Activated T-cell treated with anti-CD3 and anti-CD28 coated beads, Interleukin-2, amount 50 U/mL, for 72 hours (primary cell): ENCODE data around the gene ZNF136. TPM values are rescaled to one million over a fixed set of nuclear protein-coding genes. Genes with fewer than 3 reads are reported as not detected.

ENCODE experiments used
- ATAC-seq, 2 donors: fragments of 150-1000 bp; cut with Tn5 transposase; replicated peaks in 1 of 2; 2 replicates each; pipeline ENCODE4 v1.10.0; 2021; ENCODE audit warnings: moderate library complexity in 2 of 2, mild to moderate bottlenecking in 1 of 2
- DNase-seq, 2 donors: peaks; one replicate each; pipeline ENCODE4 v3.0.0; 2021 to 2022; ENCODE audit warnings: mixed read lengths in 1 of 2
- H3K27ac Mint-ChIP-seq: one replicate; pipeline ENCODE4 v1.8.0; 2022; ENCODE audit warnings: mild to moderate bottlenecking, moderate library complexity, mixed read lengths
- H3K27me3 Mint-ChIP-seq: one replicate; pipeline ENCODE4 v1.8.0; 2022; ENCODE audit warnings: low read depth, mixed read lengths
- H3K36me3 Mint-ChIP-seq, 2 donors: one replicate each; pipeline ENCODE4 v1.8.0; 2022; ENCODE audit warnings: mixed read lengths in 2 of 2, mild to moderate bottlenecking in 1 of 2; ENCODE audit not compliant: insufficient read depth in 2 of 2
- H3K4me1 Mint-ChIP-seq: one replicate; pipeline ENCODE4 v1.8.0; 2022; ENCODE audit warnings: low read depth, mixed read lengths
- H3K4me3 Mint-ChIP-seq, 2 donors: one replicate each; pipeline ENCODE4 v1.8.0; 2022; ENCODE audit warnings: mild to moderate bottlenecking in 2 of 2, mixed read lengths in 2 of 2, moderate library complexity in 2 of 2
- H3K9me3 Mint-ChIP-seq, 2 donors: one replicate each; pipeline ENCODE4 v1.8.0; 2022; ENCODE audit warnings: mixed read lengths in 2 of 2
- total RNA-seq, 2 donors: library from RNA; stranded (reverse); gene quantifications; one replicate each; pipeline ENCODE4 v1.2.3, GENCODE V29; 2022

ZNF136 gene
- total RNA-seq, 2 donors from 2014 or later, result 17.0 to 19.8 TPM

DNA sequence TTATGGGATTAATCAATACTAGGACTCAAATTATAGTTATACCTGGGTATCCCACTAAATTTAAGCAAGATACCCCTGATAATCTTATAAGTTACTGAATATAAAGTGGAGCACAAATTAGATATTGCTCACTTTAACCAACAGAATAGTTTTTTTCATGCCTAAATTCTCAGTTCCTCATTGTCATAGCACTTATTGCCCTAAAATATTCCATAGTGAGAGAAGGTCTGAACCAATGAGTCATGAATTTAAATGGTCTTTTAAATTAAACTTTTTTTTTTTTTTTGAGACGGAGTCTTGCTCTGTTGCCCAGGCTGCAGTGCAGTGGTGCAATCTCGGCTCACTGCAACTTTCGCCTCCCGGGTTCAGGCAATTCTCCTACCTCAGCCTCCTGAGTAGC lies 42.4 kb downstream of the ZNF136 start:
- Mint-ChIP-seq H3K4me3 (no peak overlapping the region), H3K27ac (no peak overlapping the region), H3K27me3 (no peaks in the 10 kb centered on the region), H3K4me1 (peaks cover 8% of the 10 kb centered on the region), H3K36me3 (peaks cover 21 to 36% of the 10 kb centered on the region in 2 donors), H3K9me3 (peaks cover 11 to 25% of the 10 kb centered on the region in 2 donors)
- no peak for ATAC-seq
- DNase-seq, result no peak

DNA sequence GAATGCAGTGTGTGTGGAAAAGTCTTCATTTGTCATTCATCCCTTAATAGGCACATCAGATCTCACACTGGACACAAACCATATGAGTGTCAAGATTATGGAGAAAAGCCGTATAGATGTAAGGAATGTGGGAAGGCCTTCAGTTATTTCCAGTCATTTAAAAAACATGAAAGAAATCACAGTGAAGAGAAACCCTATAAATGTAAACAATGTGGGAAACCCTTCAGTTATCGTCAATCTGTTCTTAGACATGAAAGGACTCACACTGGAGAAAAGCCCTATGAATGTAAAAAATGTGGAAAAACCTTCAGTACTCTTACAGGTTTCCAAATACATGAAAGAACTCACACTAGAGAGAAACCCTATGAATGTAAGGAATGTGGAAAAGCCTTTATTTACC lies 45.3 kb downstream of the ZNF136 start:
- no peaks in the 10 kb centered on the region for H3K4me1 Mint-ChIP-seq
- no peak overlapping the region for H3K27ac Mint-ChIP-seq
- peaks cover 11 to 25% of the 10 kb centered on the region in 2 donors for H3K9me3 Mint-ChIP-seq
- peaks cover 24 to 48% of the 10 kb centered on the region in 2 donors for H3K36me3 Mint-ChIP-seq
- DNase-seq (no peak), ATAC-seq (no peak)
- no peaks in the 10 kb centered on the region for H3K27me3 Mint-ChIP-seq
- no peak overlapping the region for H3K4me3 Mint-ChIP-seq

- peaks cover 15 to 37% of the 10 kb centered on the region in 2 donors for H3K9me3 Mint-ChIP-seq
- ATAC-seq, result no peak
- H3K36me3 Mint-ChIP-seq, result peaks cover 31 to 41% of the 10 kb centered on the region in 2 donors
- H3K4me1 Mint-ChIP-seq, result no peaks in the 10 kb centered on the region
- no peak for DNase-seq
- no peak overlapping the region for H3K4me3 Mint-ChIP-seq
- H3K27ac Mint-ChIP-seq, result no peak overlapping the region
- H3K27me3 Mint-ChIP-seq, result no peaks in the 10 kb centered on the region
Measured at GRCh38 chr19:12217332-12217731, 54.4 kb downstream of the ZNF136 start.

- Mint-ChIP-seq H3K9me3 (peaks cover 0 to 12% of the 10 kb centered on the region in 2 donors), H3K4me3 (no peak overlapping the region), H3K27me3 (no peaks in the 10 kb centered on the region)
Measured at GRCh38 chr19:12222980-12223630, 60.2 kb downstream of the ZNF136 start.

GRCh38 chr19:12224676-12225075 lies 61.8 kb downstream of the ZNF136 start:
- no peak for DNase-seq
- Mint-ChIP-seq H3K4me3 (no peak overlapping the region), H3K9me3 (peaks cover 0 to 4% of the 10 kb centered on the region in 2 donors), H3K27ac (no peak overlapping the region), H3K27me3 (no peaks in the 10 kb centered on the region), H3K4me1 (no peaks in the 10 kb centered on the region), H3K36me3 (peaks cover 5 to 8% of the 10 kb centered on the region in 2 donors)
- ATAC-seq, result no peak

More at GRCh38 chr19:12222980-12223630, 60.2 kb downstream of the ZNF136 start:
- no peak for DNase-seq
- peaks cover 14 to 16% of the 10 kb centered on the region in 2 donors for H3K36me3 Mint-ChIP-seq
- ATAC-seq, result no peak
- H3K27ac Mint-ChIP-seq, result no peak overlapping the region
- no peaks in the 10 kb centered on the region for H3K4me1 Mint-ChIP-seq

GRCh38 chr19:12229990-12230389 lies 67.1 kb downstream of the ZNF136 start:
- ATAC-seq, result no peak
- H3K4me1 Mint-ChIP-seq, result no peaks in the 10 kb centered on the region
- no peaks in the 10 kb centered on the region for H3K27me3 Mint-ChIP-seq
- peaks cover 2 to 27% of the 10 kb centered on the region in 2 donors for H3K9me3 Mint-ChIP-seq
- no peak overlapping the region for H3K4me3 Mint-ChIP-seq
- H3K36me3 Mint-ChIP-seq, result peaks cover 26% of the 10 kb centered on the region in 2 donors
- no peak for DNase-seq
- no peak overlapping the region for H3K27ac Mint-ChIP-seq

GRCh38 chr19:12230751-12231733 lies 68.1 kb downstream of the ZNF136 start:
- no peak for DNase-seq
- Mint-ChIP-seq H3K27ac (no peak overlapping the region), H3K9me3 (peaks cover 2 to 27% of the 10 kb centered on the region in 2 donors), H3K4me1 (no peaks in the 10 kb centered on the region), H3K27me3 (no peaks in the 10 kb centered on the region), H3K4me3 (no peak overlapping the region), H3K36me3 (peaks cover 25 to 26% of the 10 kb centered on the region in 2 donors)
- no peak for ATAC-seq

GRCh38 chr19:12232961-12233360 lies 70.1 kb downstream of the ZNF136 start:
- ATAC-seq (no peak), DNase-seq (no peak)
- peaks cover 24 to 28% of the 10 kb centered on the region in 2 donors for H3K36me3 Mint-ChIP-seq
- no peak overlapping the region for H3K4me3 Mint-ChIP-seq
- H3K9me3 Mint-ChIP-seq, result peaks cover 2 to 27% of the 10 kb centered on the region in 2 donors
- H3K27me3 Mint-ChIP-seq, result no peaks in the 10 kb centered on the region
- no peaks in the 10 kb centered on the region for H3K4me1 Mint-ChIP-seq
- no peak overlapping the region for H3K27ac Mint-ChIP-seq

DNA sequence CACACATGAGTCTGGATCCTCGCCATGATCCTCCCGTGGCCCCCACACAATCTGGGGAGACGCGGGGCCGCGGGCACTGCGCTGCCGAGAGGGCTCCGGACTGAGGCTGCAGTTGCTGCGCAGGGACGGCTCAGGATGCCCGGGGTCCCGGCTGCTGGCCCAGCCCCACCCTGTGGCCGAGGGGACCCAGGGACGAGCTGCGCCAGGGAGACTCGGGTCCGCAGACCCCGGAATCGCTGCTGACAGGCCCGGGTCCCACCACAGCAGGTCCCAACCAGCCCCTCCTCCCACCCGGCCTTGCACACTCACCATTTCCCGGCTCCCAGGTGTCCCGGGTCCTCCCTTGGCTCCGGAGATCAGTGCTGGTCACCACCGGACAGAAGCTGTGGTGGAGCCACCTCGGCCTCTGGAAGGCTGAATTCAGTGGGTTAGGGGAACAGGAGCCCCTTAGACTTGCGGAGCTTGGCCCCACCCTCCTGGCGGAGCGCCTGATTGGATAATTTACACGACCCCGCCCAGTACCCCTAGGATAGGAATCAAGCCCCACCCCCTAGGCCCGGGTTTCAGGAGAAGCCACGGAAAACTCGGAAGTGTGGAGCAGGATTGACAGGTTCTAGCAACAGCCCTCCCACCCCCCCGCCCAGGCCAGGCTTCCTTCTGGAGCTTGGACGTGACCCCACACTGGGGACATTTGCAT lies 74.4 kb downstream of the ZNF136 start:
- Mint-ChIP-seq H3K9me3 (peaks cover 3 to 15% of the 10 kb centered on the region in 2 donors), H3K27me3 (no peaks in the 10 kb centered on the region), H3K27ac (no peak overlapping the region), H3K4me1 (no peaks in the 10 kb centered on the region), H3K4me3 (no peak overlapping the region), H3K36me3 (peaks cover 15 to 28% of the 10 kb centered on the region in 2 donors)
- ATAC-seq (no peak), DNase-seq (no peak)

Other genes with a start within 250 kb of the ZNF136 start
- 10 to 100 TPM; 16.0 to 17.2 TPM for gene ZNF700, start 238.0 kb upstream of the ZNF136 start, total RNA-seq
- gene ZNF763, start 198.1 kb upstream of the ZNF136 start, total RNA-seq, result 1 to 10 TPM; 1.3 to 2.4 TPM
- 1 to 10 TPM; 1.6 to 2.3 TPM for gene ZNF433, start 127.4 kb upstream of the ZNF136 start, total RNA-seq
- under 1 TPM; 0.39 to 0.55 TPM for gene ZNF878, start 110.1 kb upstream of the ZNF136 start, total RNA-seq
- 1 to 10 TPM; 3.6 to 8.4 TPM for gene ZNF844, start 98.4 kb upstream of the ZNF136 start, total RNA-seq
- gene ZNF20, start 22.7 kb upstream of the ZNF136 start, total RNA-seq, result 1 to 10 TPM; 2.7 to 3.4 TPM
- 1 to 10 TPM; 3.2 to 4.9 TPM for gene ZNF625, start 6.4 kb upstream of the ZNF136 start, total RNA-seq
- gene ZNF44, start 131.8 kb downstream of the ZNF136 start, total RNA-seq, result 10 to 100 TPM; 10.8 to 11.8 TPM
- gene ZNF563, start 170.5 kb downstream of the ZNF136 start, total RNA-seq, result 10 to 100 TPM in 1 of 2 donors, 1 to 10 TPM in 1; 8.2 to 13.1 TPM
- 1 to 10 TPM; 2.0 to 3.1 TPM for gene ZNF442, start 202.6 kb downstream of the ZNF136 start, total RNA-seq
- gene ZNF799, start 238.2 kb downstream of the ZNF136 start, total RNA-seq, result 1 to 10 TPM; 2.3 to 3.4 TPM